SK-N-SH (cell line): ENCODE measurements around the gene ACOT8. TPM values are rescaled to one million over a fixed set of nuclear protein-coding genes. Genes with fewer than 3 reads are reported as not detected.

Experiments
- CTCF ChIA-PET: fragments of 300-600, 350-600 bp; formaldehyde crosslinking; extraction: SDS; loops from one replicate; lab custom pipeline; 2021; lab: Yijun Ruan, JAX
- POLR2A ChIA-PET: fragments of 350-600 bp; sonication (Branson Sonifier 250); formaldehyde crosslinking; extraction: SDS; loops from one replicate; lab custom pipeline; 2020; ENCODE audit warnings: antibody characterized with exemption, inconsistent platforms; lab: Yijun Ruan, JAX
- DNase-seq: peaks from one replicate; pipeline ENCODE4 v3.0.0; 2012
- H2AFZ ChIP-seq: fragments of 200-600 bp; sonication (generic); 2 replicates; pipeline ENCODE4 v1.8.1; 2016; ENCODE audit warnings: antibody characterized with exemption, mild to moderate bottlenecking, low read depth
- H3F3A ChIP-seq: fragments of 200-600 bp; sonication (generic); replicated peaks from 2 replicates; pipeline ENCODE3; 2016; ENCODE audit warnings: antibody characterized with exemption, mild to moderate bottlenecking; ENCODE audit not compliant: insufficient read depth
- H3K27ac ChIP-seq, 2 experiments: fragments of 200-500 bp in 1 of 2; fragments of 200-600 bp in 1 of 2; sonication (Bioruptor generic) in 1 of 2; sonication (generic), shearing (Covaris generic) in 1 of 2; 2 replicates each; pipeline versions ENCODE4 v1.5.1 to v1.6.1; 2014 to 2016; ENCODE audit warnings: low read depth in 2 of 2, inconsistent platforms in 1 of 2, low read length in 1 of 2, mild to moderate bottlenecking in 1 of 2, mixed read lengths in 1 of 2
- H3K27me3 ChIP-seq: fragments of 200-600 bp; sonication (generic), shearing (Covaris generic); 2 replicates; pipeline ENCODE4 v1.6.1; 2016; ENCODE audit warnings: mixed run types; ENCODE audit not compliant: insufficient read depth
- H3K36me3 ChIP-seq, 2 experiments: fragments of 200-500 bp in 1 of 2; fragments of 200-600 bp in 1 of 2; sonication (Bioruptor generic) in 1 of 2; sonication (generic) in 1 of 2; replicated peaks in 1 of 2; 2 replicates each; pipeline versions ENCODE3 to v1.5.1; 2014 to 2016; ENCODE audit warnings: low read length in 1 of 2, mild to moderate bottlenecking in 1 of 2; ENCODE audit not compliant: insufficient read depth in 2 of 2, control insufficient read depth in 1 of 2
- H3K4me1 ChIP-seq, 2 experiments: fragments of 200-500 bp in 1 of 2; fragments of 200-600 bp in 1 of 2; sonication (Bioruptor generic) in 1 of 2; sonication (generic), shearing (Covaris generic) in 1 of 2; 2 replicates each; pipeline versions ENCODE4 v1.5.1 to v1.6.1; 2014 to 2016; ENCODE audit warnings: low read depth in 1 of 2, low read length in 1 of 2, mixed run types in 1 of 2; ENCODE audit not compliant: insufficient read depth in 2 of 2, control insufficient read depth in 1 of 2
- H3K4me2 ChIP-seq: fragments of 200-600 bp; sonication (generic), shearing (Covaris generic); 2 replicates; pipeline ENCODE4 v1.6.1; 2017; ENCODE audit warnings: mixed run types
- H3K4me3 ChIP-seq, 2 experiments: fragments of 200-500 bp in 1 of 2; fragments of 200-600 bp in 1 of 2; sonication (Bioruptor generic) in 1 of 2; sonication (generic), shearing (Covaris generic) in 1 of 2; 2 replicates each; pipeline versions ENCODE4 v1.5.1 to v1.8.1; 2014 to 2016; ENCODE audit warnings: low read depth in 2 of 2, inconsistent platforms in 1 of 2, low read length in 1 of 2, mild to moderate bottlenecking in 1 of 2, mixed read lengths in 1 of 2, moderate library complexity in 1 of 2
- H3K79me2 ChIP-seq: fragments of 200-600 bp; sonication (generic); 2 replicates; pipeline ENCODE4 v1.8.1; 2017; ENCODE audit warnings: mild to moderate bottlenecking; ENCODE audit not compliant: insufficient read depth
- H3K9ac ChIP-seq: fragments of 200-600 bp; sonication (generic); 2 replicates; pipeline ENCODE4 v1.6.1; 2017; ENCODE audit warnings: mixed run types
- H3K9me2 ChIP-seq: fragments of 200-600 bp; sonication (generic); 2 replicates; pipeline ENCODE4 v1.6.1; 2017; ENCODE audit warnings: mixed run types
- H3K9me3 ChIP-seq: fragments of 200-600 bp; sonication (generic); 2 replicates; pipeline ENCODE4 v1.6.1; 2017; ENCODE audit warnings: mixed run types, mild to moderate bottlenecking, moderate library complexity
- H4K20me1 ChIP-seq: fragments of 200-600 bp; sonication (generic); 2 replicates; pipeline ENCODE4 v1.6.1; 2017; ENCODE audit warnings: mild to moderate bottlenecking, mixed run types; ENCODE audit not compliant: insufficient read depth
- ELF1 ChIP-seq: IDR thresholded peaks from 2 replicates; pipeline ENCODE4 v1.4.0; 2012
- EZH2phosphoT487 ChIP-seq: fragments of 200-600 bp; sonication (generic); IDR thresholded peaks from 2 replicates; pipeline ENCODE4 v1.6.1; 2017; ENCODE audit warnings: low read depth, mixed run types, mild to moderate bottlenecking, antibody characterized with exemption, moderate library complexity, borderline replicate concordance
- FOSL2 ChIP-seq: IDR thresholded peaks from 2 replicates; pipeline ENCODE4 v1.4.0; 2012; ENCODE audit warnings: low read depth, mild to moderate bottlenecking, moderate library complexity, borderline replicate concordance
- POLR2AphosphoS5 ChIP-seq: IDR thresholded peaks from 2 replicates; pipeline ENCODE4 v1.6.1; 2012; ENCODE audit warnings: low read depth, low read length
- RAD21 ChIP-seq: IDR thresholded peaks from 2 replicates; pipeline ENCODE4 v1.6.1; 2012; ENCODE audit warnings: mild to moderate bottlenecking, low read length
- RCOR1 ChIP-seq: fragments of 150-350 bp; IDR thresholded peaks from 2 replicates; pipeline ENCODE4 v1.6.1; 2017; ENCODE audit warnings: antibody characterized with exemption, low read length
- RFX5 ChIP-seq: IDR thresholded peaks from 2 replicates; pipeline ENCODE4 v1.6.1; 2012; ENCODE audit warnings: mild to moderate bottlenecking, improper control_type of control experiment, low read length
- RXRA ChIP-seq: IDR thresholded peaks from 2 replicates; pipeline ENCODE4 v1.4.0; 2012; ENCODE audit warnings: low read depth, mild to moderate bottlenecking, borderline replicate concordance
- SMC3 ChIP-seq: IDR thresholded peaks from 2 replicates; pipeline ENCODE4 v1.6.1; 2012; ENCODE audit warnings: low read depth, low read length, improper control_type of control experiment
- TCF12 ChIP-seq: IDR thresholded peaks from 2 replicates; pipeline ENCODE4 v1.4.0; 2012
- USF2 ChIP-seq: fragments of 150-350 bp; IDR thresholded peaks from 2 replicates; pipeline ENCODE4 v1.6.1; 2017; ENCODE audit warnings: antibody characterized with exemption, low read length, low read depth, borderline replicate concordance
- YY1 ChIP-seq: IDR thresholded peaks from 2 replicates; pipeline ENCODE4 v1.4.0; 2012; ENCODE audit warnings: low read depth, mild to moderate bottlenecking
- WGBS: methylation state at CpG from one replicate; pipeline ENCODE4 v1.1.6; 2017; ENCODE audit warnings: low lambda C conversion rate; 5-methylcytosine and 5-hydroxymethylcytosine counted together
- polyA plus RNA-seq, 3 experiments: library from polyadenylated mRNA; depleted of rRNA; stranded (reverse); fragments of >200 nt; gene quantifications; 2 replicates each; pipeline ENCODE4 v1.2.3, GENCODE V29; 2012
- TF ChIP-seq, protein P1 (sequence below): IDR thresholded peaks from 2 replicates; pipeline ENCODE4 v1.4.0; 2012; ENCODE audit warnings: low read depth, borderline replicate concordance
- TF ChIP-seq, protein P2 (sequence below): IDR thresholded peaks from 2 replicates; pipeline ENCODE4; 2012
- TF ChIP-seq, protein P3 (sequence below): IDR thresholded peaks from 2 replicates; pipeline ENCODE4 v1.6.1; 2012; ENCODE audit warnings: mild to moderate bottlenecking, low read depth, low read length, moderate library complexity
- TF ChIP-seq, protein P4 (sequence below): IDR thresholded peaks from 2 replicates; pipeline ENCODE4 v1.4.0; 2012; ENCODE audit warnings: low read depth

ACOT8 gene
- polyA plus RNA-seq, 1 of the 3 experiments (the other 2 are of a cell fraction): 48.4 TPM

- Histone ChIP-seq H3K36me3 (peaks cover 24 to 46% of the 10 kb centered on the region in 2 experiments), H3K79me2 (no peaks in the 10 kb centered on the region; the same call in 1 of the 2 replicates), H3K4me1 (no peaks in the 10 kb centered on the region), H3K27ac (no peak overlapping the region), H3K4me3 (no peak overlapping the region), H3K9me2 (no peaks in the 10 kb centered on the region), H3K9me3 (no peaks in the 10 kb centered on the region), H3K4me2 (no peak overlapping the region), H3K27me3 (no peaks in the 10 kb centered on the region), H3K9ac (no peak overlapping the region), H2AFZ (no peak overlapping the region), H3F3A (peaks cover 13% of the 10 kb centered on the region), H4K20me1 (no peaks in the 10 kb centered on the region)
- ChIA-PET CTCF (interaction anchor here (0.9 kb wide), 1 partner anchor 99 kb away, joined by 3 read pairs; no protein-coding TSS in a partner anchor), POLR2A (interaction anchor here (0.8 kb wide), 1 partner anchor 100 kb away, joined by 3 read pairs; no protein-coding TSS in a partner anchor)
- 94% methylated on average over 11 of the region's 12 CpGs for WGBS
- DNase-seq: no peak
- TF ChIP-seq, protein P1, sequence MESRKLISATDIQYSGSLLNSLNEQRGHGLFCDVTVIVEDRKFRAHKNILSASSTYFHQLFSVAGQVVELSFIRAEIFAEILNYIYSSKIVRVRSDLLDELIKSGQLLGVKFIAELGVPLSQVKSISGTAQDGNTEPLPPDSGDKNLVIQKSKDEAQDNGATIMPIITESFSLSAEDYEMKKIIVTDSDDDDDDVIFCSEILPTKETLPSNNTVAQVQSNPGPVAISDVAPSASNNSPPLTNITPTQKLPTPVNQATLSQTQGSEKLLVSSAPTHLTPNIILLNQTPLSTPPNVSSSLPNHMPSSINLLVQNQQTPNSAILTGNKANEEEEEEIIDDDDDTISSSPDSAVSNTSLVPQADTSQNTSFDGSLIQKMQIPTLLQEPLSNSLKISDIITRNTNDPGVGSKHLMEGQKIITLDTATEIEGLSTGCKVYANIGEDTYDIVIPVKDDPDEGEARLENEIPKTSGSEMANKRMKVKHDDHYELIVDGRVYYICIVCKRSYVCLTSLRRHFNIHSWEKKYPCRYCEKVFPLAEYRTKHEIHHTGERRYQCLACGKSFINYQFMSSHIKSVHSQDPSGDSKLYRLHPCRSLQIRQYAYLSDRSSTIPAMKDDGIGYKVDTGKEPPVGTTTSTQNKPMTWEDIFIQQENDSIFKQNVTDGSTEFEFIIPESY: no peak
- TF ChIP-seq RFX5 (no peak), SMC3 (no peak)
Observed at GRCh38 chr20:45898285-45898684, 41.1 kb upstream of the ACOT8 start.

- DNase-seq: no peak
- Histone ChIP-seq H3F3A (peaks cover 13% of the 10 kb centered on the region), H3K9me2 (no peaks in the 10 kb centered on the region), H2AFZ (no peak overlapping the region), H3K27ac (no peak overlapping the region), H3K9me3 (no peaks in the 10 kb centered on the region)
- ChIA-PET POLR2A (no interaction called here), CTCF (interaction anchor here (0.9 to 1.2 kb wide), 2 partner anchors 8 to 98 kb away, joined by 3 to 4 read pairs; no protein-coding TSS in a partner anchor)
- TF ChIP-seq FOSL2 (no peak), RAD21 (no peak), YY1 (no peak), RCOR1 (no peak), POLR2AphosphoS5 (no peak), RFX5 (no peak), EZH2phosphoT487 (no peak), TCF12 (no peak), USF2 (no peak), RXRA (no peak), ELF1 (no peak)
- TF ChIP-seq, protein P2, sequence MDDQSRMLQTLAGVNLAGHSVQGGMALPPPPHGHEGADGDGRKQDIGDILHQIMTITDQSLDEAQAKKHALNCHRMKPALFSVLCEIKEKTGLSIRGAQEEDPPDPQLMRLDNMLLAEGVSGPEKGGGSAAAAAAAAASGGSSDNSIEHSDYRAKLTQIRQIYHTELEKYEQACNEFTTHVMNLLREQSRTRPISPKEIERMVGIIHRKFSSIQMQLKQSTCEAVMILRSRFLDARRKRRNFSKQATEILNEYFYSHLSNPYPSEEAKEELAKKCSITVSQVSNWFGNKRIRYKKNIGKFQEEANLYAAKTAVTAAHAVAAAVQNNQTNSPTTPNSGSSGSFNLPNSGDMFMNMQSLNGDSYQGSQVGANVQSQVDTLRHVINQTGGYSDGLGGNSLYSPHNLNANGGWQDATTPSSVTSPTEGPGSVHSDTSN: no peak
- TF ChIP-seq, protein P1: no peak
- TF ChIP-seq, protein P3, sequence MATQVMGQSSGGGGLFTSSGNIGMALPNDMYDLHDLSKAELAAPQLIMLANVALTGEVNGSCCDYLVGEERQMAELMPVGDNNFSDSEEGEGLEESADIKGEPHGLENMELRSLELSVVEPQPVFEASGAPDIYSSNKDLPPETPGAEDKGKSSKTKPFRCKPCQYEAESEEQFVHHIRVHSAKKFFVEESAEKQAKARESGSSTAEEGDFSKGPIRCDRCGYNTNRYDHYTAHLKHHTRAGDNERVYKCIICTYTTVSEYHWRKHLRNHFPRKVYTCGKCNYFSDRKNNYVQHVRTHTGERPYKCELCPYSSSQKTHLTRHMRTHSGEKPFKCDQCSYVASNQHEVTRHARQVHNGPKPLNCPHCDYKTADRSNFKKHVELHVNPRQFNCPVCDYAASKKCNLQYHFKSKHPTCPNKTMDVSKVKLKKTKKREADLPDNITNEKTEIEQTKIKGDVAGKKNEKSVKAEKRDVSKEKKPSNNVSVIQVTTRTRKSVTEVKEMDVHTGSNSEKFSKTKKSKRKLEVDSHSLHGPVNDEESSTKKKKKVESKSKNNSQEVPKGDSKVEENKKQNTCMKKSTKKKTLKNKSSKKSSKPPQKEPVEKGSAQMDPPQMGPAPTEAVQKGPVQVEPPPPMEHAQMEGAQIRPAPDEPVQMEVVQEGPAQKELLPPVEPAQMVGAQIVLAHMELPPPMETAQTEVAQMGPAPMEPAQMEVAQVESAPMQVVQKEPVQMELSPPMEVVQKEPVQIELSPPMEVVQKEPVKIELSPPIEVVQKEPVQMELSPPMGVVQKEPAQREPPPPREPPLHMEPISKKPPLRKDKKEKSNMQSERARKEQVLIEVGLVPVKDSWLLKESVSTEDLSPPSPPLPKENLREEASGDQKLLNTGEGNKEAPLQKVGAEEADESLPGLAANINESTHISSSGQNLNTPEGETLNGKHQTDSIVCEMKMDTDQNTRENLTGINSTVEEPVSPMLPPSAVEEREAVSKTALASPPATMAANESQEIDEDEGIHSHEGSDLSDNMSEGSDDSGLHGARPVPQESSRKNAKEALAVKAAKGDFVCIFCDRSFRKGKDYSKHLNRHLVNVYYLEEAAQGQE: no peak
- TF ChIP-seq, protein P4, sequence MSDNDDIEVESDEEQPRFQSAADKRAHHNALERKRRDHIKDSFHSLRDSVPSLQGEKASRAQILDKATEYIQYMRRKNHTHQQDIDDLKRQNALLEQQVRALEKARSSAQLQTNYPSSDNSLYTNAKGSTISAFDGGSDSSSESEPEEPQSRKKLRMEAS: no peak
- TF ChIP-seq, all 33 proteins: peak for 0
- no peak overlapping the region for H3K9ac ChIP-seq
- no peaks in the 10 kb centered on the region for H4K20me1 ChIP-seq
- 100% methylated on average over 1 of the region's 7 CpGs for WGBS
- H3K4me1 ChIP-seq: no peaks in the 10 kb centered on the region; a peak in 1 of 4 replicates
- H3K4me2 ChIP-seq: no peak overlapping the region
- no peaks in the 10 kb centered on the region; the same call in 1 of the 2 replicates for H3K79me2 ChIP-seq
- H3K27me3 ChIP-seq: no peaks in the 10 kb centered on the region
- H3K36me3 ChIP-seq: peaks cover 24 to 50% of the 10 kb centered on the region in 2 experiments
- H3K4me3 ChIP-seq: no peak overlapping the region
Observed at GRCh38 chr20:45897692-45898091, 40.5 kb upstream of the ACOT8 start.
